GM21576 (cell line): ENCODE data around the gene DDX21.
A peak's percentile ranks its signal among the peaks of the same experiment; 100 is the strongest.
"Not testable (repeated sequence)": the region's sequence is repeated elsewhere in the genome, so short reads cannot be mapped to it uniquely, and the experiment has no call there.

Experiments used
- ATAC-seq: cut with Tn5 transposase; IDR thresholded peaks from one replicate; pipeline ENCODE4 v1.9.1; 2021; ENCODE audit warnings: mild to moderate bottlenecking, moderate library complexity; ENCODE audit not compliant: unreplicated experiment

The DDX21 gene

GRCh38 chr10:68955832-68956532, at the start of gene DDX21:
TSS of gene DDX21 (plus strand) at chr10:68956170. CDS start at chr10:68956226, 56 bp downstream.
- peak; percentile 81 for ATAC-seq

- no peak for ATAC-seq
Observed at GRCh38 chr10:68924593-68924992, 31.4 kb upstream of the DDX21 start.

- no peak for ATAC-seq
Observed at GRCh38 chr10:68925489-68925888, 30.5 kb upstream of the DDX21 start.

- ATAC-seq: not testable (repeated sequence)
Observed at GRCh38 chr10:68929157-68929556, 26.8 kb upstream of the DDX21 start.

- ATAC-seq: not testable (repeated sequence)
Observed at GRCh38 chr10:68929888-68930287, 26.1 kb upstream of the DDX21 start.

DNA sequence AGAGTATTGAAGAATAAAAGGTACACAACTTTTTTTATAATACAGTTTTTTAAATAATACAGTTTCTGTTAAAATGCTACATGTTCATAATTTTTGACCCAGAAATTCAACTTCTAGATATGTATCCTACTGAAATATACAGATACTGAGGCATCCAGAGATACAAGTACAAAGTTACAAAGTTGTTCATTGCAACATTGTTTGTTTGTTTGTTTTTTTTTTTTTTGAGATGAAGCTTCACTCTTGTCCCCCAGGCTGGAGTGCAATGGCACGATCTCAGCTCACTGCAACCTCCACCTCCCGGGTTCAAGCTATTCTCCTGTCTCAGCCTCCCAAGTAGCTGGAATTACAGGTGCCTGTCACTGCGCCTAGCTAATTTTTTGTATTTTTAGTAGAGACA, 23.1 kb upstream of the DDX21 start:
- ATAC-seq: not testable (repeated sequence)

- ATAC-seq: no peak
Observed at GRCh38 chr10:68934994-68935393, 21.0 kb upstream of the DDX21 start.

DNA sequence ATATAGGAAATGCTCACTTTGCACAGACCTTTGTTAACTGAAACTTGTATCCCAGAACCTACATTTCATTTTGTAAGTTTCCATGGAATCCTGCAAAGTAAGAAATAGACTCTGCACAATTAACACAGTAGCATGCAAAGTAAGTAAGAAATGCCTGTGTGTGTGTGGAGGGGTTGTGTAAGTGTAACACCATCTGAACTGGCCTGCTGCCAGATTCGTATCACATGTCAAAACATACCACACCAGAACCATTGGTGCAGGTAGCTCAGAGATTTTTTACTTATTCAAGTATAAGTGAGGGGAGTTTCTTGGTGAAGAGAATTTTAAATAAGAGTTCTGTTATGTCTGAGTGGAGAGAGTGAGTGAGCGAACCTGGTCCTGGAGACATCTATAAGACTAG, 17.9 kb upstream of the DDX21 start:
- ATAC-seq: no peak

GRCh38 chr10:68938884-68939283, 17.1 kb upstream of the DDX21 start:
- ATAC-seq: no peak

DNA sequence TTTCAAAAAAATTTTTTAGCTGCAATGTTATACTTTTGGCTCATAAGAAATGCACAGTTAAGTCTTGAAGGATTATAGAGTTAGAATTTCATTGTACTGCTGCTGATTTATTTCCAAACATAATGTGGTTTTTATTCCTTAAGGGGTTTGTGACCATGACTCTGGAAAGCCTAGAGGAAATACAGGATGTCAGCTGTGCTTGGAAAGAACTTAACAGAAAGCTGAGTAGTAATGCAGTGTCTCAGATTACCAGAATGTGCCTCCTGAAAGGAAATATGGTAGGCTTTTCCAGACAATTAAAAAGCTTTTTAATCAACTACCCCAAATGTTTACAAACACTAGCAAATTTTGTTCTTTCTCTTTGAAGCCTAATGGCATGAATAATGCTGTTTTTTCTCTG, 15.1 kb upstream of the DDX21 start:
- ATAC-seq: not testable (repeated sequence)

DNA sequence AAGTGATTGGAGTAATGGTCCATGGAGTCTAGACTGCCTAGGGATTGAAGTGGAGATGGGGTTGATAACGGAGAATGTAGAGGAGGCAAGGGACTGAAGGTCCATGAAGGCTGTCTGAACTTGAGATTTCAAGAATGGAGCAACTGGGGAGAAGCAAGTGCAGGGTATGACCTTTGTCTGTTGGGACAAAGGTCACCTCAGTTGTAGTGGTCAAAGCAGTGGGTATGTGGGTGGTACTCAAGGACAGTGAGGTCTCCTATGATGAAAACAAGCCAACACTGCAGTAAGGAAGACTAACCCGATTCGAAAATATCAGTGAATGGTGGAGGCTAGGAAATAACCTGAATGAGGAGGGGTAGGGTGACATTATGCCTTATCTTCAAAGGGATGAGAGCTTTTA, 5.4 kb upstream of the DDX21 start:
- ATAC-seq: no peak

DNA sequence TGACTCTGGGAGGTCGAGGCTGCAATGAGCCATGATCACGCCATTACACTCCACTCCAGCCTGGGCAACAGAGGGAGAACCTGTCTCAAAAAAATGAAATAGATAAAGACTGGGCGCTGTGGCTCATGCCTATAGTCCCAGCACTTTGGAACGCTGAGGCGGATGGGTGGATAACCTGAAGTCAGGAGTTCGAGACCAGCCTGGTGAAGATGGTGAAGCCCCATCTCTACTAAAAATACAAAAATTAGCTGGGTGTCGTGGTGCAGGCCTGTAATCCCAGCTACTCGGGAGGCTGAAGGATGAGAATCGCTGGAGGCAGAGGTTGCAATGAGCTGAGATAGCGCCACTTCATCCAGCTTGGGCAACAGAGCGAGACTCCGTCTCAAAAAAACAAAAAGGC, 1.1 kb upstream of the DDX21 start:
- no peak for ATAC-seq

DNA sequence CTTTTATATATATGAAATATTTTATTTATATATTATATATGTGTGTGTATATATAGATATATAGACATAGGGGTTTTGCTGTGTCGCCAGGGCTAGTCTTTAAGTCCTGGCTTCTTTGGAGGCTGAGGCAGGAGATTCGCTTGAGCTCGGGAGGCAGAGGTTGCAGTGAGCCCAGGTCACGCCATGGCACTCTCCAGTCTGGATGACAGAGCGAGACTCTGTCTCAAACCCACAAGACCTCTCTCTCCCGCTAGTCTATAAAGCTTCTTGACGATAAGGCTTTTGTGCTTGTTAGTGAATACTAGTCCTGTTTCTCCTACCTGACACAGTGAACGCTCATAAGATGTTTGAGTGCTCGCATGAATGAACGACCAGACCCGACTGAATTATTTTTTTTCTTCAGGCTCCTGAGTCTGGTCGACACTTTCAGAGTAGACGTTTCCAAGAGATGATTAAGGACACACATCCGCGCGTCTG, 577 bp upstream of the DDX21 start:
- peak; percentile 15 for ATAC-seq

- ATAC-seq: no peak
Observed at GRCh38 chr10:68957284-68957615, 1.3 kb downstream of the DDX21 start.

DNA sequence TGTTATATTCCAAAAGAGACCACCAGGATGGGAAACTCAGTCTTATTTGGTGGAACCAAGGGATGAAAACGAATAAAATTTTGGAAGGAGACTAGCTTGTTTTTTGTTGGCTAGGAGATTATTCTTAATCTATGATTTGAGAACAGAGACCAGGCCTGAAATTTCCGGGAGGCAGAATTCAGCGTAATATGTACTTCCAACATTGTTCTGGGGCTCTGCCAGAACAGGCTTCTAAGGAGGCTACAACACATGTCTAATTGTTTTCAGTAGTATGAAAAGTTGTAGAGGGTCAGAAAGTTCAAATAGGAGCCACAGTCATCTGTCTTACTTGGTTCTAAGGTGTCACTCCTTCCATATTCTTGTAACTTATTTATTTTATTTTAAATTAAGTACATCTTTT, 1.7 kb downstream of the DDX21 start:
- ATAC-seq: no peak

DNA sequence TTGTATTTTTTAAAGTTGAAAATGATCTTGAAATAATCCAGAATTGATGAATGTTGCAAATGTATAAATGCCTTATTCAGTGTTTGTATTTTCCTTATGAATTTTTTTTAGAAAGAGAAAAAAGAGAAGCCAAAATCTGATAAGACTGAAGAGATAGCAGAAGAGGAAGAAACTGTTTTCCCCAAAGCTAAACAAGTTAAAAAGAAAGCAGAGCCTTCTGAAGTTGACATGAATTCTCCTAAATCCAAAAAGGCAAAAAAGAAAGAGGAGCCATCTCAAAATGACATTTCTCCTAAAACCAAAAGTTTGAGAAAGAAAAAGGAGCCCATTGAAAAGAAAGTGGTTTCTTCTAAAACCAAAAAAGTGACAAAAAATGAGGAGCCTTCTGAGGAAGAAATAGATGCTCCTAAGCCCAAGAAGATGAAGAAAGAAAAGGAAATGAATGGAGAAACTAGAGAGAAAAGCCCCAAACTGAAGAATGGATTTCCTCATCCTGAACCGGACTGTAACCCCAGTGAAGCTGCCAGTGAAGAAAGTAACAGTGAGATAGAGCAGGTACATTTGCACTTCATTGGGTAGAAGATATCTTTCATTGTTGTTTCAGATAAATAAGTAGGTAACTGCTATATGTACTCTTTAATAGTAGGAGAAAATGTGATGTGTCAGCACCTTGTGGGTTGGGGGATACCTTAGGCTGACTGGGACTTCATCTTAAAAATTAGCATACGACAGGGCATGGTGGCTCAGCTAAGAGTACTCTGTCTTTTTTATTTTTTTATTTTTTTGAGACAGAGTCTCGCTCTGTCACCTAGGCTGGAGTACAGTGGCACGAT, 3.9 kb downstream of the DDX21 start:
- no peak for ATAC-seq

- no peak for ATAC-seq
Observed at GRCh38 chr10:68963151-68963550, 7.2 kb downstream of the DDX21 start.

- no peak for ATAC-seq
Observed at GRCh38 chr10:68973975-68974374, 18.0 kb downstream of the DDX21 start.

DNA sequence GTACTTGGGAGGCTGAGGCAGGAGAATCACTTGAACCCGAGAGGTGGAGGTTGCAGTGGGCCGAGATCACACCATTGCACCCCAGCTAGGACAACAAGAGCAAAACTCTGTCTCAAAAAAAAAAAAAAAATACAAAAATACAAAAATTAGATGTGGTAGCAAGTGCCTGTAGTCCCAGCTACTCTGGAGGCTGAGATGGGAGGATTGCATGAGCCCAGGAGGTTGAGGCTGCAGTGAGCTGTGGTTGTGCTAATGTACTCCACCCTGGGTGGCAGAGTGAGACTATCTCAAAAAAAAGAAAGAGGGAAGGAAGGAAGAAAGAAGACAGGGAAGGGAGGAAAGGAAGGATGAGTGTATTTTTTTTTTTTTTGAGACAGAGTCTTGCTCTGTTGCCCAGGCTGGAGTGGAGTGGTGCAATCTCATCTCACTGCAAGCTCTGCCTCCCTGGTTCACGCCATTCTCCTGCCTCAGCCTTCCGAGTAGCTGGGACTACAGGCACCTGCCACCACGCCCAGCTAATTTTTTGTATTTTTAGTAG, 20.0 kb downstream of the DDX21 start:
- ATAC-seq: not testable (repeated sequence)

GRCh38 chr10:68979738-68980137, 23.8 kb downstream of the DDX21 start:
- ATAC-seq: not testable (repeated sequence)

GRCh38 chr10:68981074-68981473, 25.1 kb downstream of the DDX21 start:
- ATAC-seq: no peak

DNA sequence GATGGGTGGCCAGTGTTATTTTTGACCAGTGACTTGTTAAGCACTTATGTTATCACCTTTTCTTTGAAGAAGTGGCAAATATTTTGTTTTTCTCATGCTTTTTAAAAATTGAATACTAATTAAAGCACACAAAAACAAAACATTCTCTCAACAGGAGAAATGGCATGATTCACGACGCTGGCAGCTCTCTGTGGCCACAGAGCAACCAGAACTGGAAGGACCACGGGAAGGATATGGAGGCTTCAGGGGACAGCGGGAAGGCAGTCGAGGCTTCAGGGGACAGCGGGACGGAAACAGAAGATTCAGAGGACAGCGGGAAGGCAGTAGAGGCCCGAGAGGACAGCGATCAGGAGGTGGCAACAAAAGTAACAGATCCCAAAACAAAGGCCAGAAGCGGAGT, 26.4 kb downstream of the DDX21 start:
- ATAC-seq: no peak
